GM15510 (cell line): ENCODE data around the gene RPS6KA4.

ENCODE experiments used
- POLR2A ChIP-seq: IDR thresholded peaks from 3 replicates; pipeline ENCODE4 v1.6.1; 2011; ENCODE audit warnings: borderline replicate concordance; ENCODE audit not compliant: insufficient read length; ENCODE audit errors: extremely low read depth

RPS6KA4 gene

GRCh38 chr11:64341429-64341828, 17.5 kb upstream of the RPS6KA4 start:
- TF ChIP-seq POLR2A = no peak

GRCh38 chr11:64341851-64342791, 16.8 kb upstream of the RPS6KA4 start:
- TF ChIP-seq POLR2A = no peak

- TF ChIP-seq POLR2A = no peak
Observed at GRCh38 chr11:64342869-64343745, 15.9 kb upstream of the RPS6KA4 start.

- no peak for TF ChIP-seq POLR2A
Observed at GRCh38 chr11:64343767-64344559, 15.0 kb upstream of the RPS6KA4 start.

- TF ChIP-seq POLR2A = no peak
Observed at GRCh38 chr11:64344787-64345186, 14.2 kb upstream of the RPS6KA4 start.

GRCh38 chr11:64347193-64347867, 11.6 kb upstream of the RPS6KA4 start:
- TF ChIP-seq POLR2A = no peak

- no peak for TF ChIP-seq POLR2A
Observed at GRCh38 chr11:64348383-64349024, 10.5 kb upstream of the RPS6KA4 start.

- no peak for TF ChIP-seq POLR2A
Observed at GRCh38 chr11:64349025-64349387, 10.0 kb upstream of the RPS6KA4 start.

- no peak for TF ChIP-seq POLR2A
Observed at GRCh38 chr11:64349404-64349803, 9.6 kb upstream of the RPS6KA4 start.

- TF ChIP-seq POLR2A = no peak
Observed at GRCh38 chr11:64351136-64351631, 7.8 kb upstream of the RPS6KA4 start.

GRCh38 chr11:64352099-64352994, 6.6 kb upstream of the RPS6KA4 start:
- no peak for TF ChIP-seq POLR2A

- no peak for TF ChIP-seq POLR2A
Observed at GRCh38 chr11:64352995-64353714, 5.8 kb upstream of the RPS6KA4 start.
